ENCODE data around the gene ATG4B. TPM values are rescaled to one million over a fixed set of nuclear protein-coding genes. Genes with fewer than 3 reads are reported as not detected.

Gene ATG4B
- total RNA-seq, 1 donor from 2014 or later: 83.2 TPM

DNA sequence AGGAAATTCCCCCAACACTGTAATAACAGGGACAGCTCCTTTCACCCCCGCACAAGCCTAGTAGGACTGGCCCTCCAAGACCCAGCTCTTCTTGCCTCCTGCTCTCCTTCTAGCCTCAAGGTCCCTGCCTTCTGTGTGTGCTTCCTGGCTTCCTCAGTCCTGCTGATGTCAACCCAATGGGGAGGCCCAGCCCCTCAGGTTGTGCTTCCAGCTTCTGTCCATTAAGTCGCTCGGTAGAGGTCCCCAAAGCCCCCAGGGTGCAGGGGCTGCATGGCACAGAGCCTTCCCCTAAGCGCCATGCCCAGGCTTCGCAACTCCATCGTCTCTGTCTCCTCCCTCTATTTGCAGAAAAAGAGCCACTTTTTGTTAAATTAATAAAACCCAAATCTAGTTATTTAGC lies 39.9 kb upstream of the ATG4B start:
- H3K4me1 ChIP-seq (ENCODE audit: insufficient read depth, low read length): no peaks in the 10 kb centered on the region
- Mint-ChIP-seq H3K27ac (ENCODE audit: unreplicated experiment) (no peak overlapping the region), H3K9me3 (ENCODE audit: unreplicated experiment) (no peaks in the 10 kb centered on the region), H3K4me3 (ENCODE audit: unreplicated experiment) (no peak overlapping the region), H3K27me3 (ENCODE audit: low read depth, unreplicated experiment) (no peaks in the 10 kb centered on the region), H3K4me1 (ENCODE audit: low read depth, unreplicated experiment) (no peaks in the 10 kb centered on the region), H3K36me3 (ENCODE audit: low read depth, unreplicated experiment) (peaks cover 21% of the 10 kb centered on the region)
- H3K36me3 ChIP-seq (ENCODE audit: insufficient read depth, low read length): peaks cover 10% of the 10 kb centered on the region
- H3K4me2 ChIP-seq (ENCODE audit: low read length): no peak overlapping the region
- no peak for DNase-seq (ENCODE audit: low read depth)
- no peaks in the 10 kb centered on the region for H3K27me3 ChIP-seq (ENCODE audit: insufficient read depth, low read length)
- no peaks in the 10 kb centered on the region for H3K9me3 ChIP-seq (ENCODE audit: insufficient read depth, low read depth, low read length)
- H3K9ac ChIP-seq (ENCODE audit: low read length): no peak overlapping the region
- no peak overlapping the region for H3K27ac ChIP-seq (ENCODE audit: low read depth, low read length)
- TF ChIP-seq CTCF (IDR thresholded peaks at IDR 0.05; ENCODE audit: insufficient read depth, low read depth, low read length): no peak
- TF ChIP-seq EZH2 (IDR thresholded peaks at IDR 0.05; ENCODE audit: insufficient read depth, low read length): no peak
- H4K20me1 ChIP-seq (ENCODE audit: insufficient read depth, low read length): peaks cover 19% of the 10 kb centered on the region
- no peak overlapping the region for H3K4me3 ChIP-seq (ENCODE audit: insufficient read depth, low read depth, low read length)
- H3K79me2 ChIP-seq (ENCODE audit: insufficient read depth, low read length): no peaks in the 10 kb centered on the region
- no peak for FAIRE-seq
- H2AFZ ChIP-seq (ENCODE audit: low read depth, low read length): no peak overlapping the region

- H3K4me1 ChIP-seq (ENCODE audit: insufficient read depth, low read length): no peaks in the 10 kb centered on the region
- no peaks in the 10 kb centered on the region for H3K27me3 ChIP-seq (ENCODE audit: insufficient read depth, low read length)
- DNase-seq (ENCODE audit: low read depth) (no peak), FAIRE-seq (no peak)
- no peak overlapping the region for H2AFZ ChIP-seq (ENCODE audit: low read depth, low read length)
- TF ChIP-seq CTCF (IDR thresholded peaks at IDR 0.05; ENCODE audit: insufficient read depth, low read depth, low read length) (no peak), EZH2 (IDR thresholded peaks at IDR 0.05; ENCODE audit: insufficient read depth, low read length) (no peak)
- H3K4me1 Mint-ChIP-seq (ENCODE audit: low read depth, unreplicated experiment): no peaks in the 10 kb centered on the region
- H3K27ac Mint-ChIP-seq (ENCODE audit: unreplicated experiment): no peak overlapping the region
- no peaks in the 10 kb centered on the region for H3K79me2 ChIP-seq (ENCODE audit: insufficient read depth, low read length)
- H3K4me2 ChIP-seq (ENCODE audit: low read length): no peak overlapping the region
- H3K9me3 Mint-ChIP-seq (ENCODE audit: unreplicated experiment): no peaks in the 10 kb centered on the region
- H3K4me3 Mint-ChIP-seq (ENCODE audit: unreplicated experiment): no peak overlapping the region
- H3K4me3 ChIP-seq (ENCODE audit: insufficient read depth, low read depth, low read length): no peak overlapping the region
- H3K9me3 ChIP-seq (ENCODE audit: insufficient read depth, low read depth, low read length): no peaks in the 10 kb centered on the region
- H3K27me3 Mint-ChIP-seq (ENCODE audit: low read depth, unreplicated experiment): no peaks in the 10 kb centered on the region
- H4K20me1 ChIP-seq (ENCODE audit: insufficient read depth, low read length): peaks cover 19% of the 10 kb centered on the region
- H3K36me3 Mint-ChIP-seq (ENCODE audit: low read depth, unreplicated experiment): peaks cover 21% of the 10 kb centered on the region
- peaks cover 10% of the 10 kb centered on the region for H3K36me3 ChIP-seq (ENCODE audit: insufficient read depth, low read length)
- H3K9ac ChIP-seq (ENCODE audit: low read length): no peak overlapping the region
- no peak overlapping the region for H3K27ac ChIP-seq (ENCODE audit: low read depth, low read length)
Measured at GRCh38 chr2:241598061-241598460, 39.4 kb upstream of the ATG4B start.

DNA sequence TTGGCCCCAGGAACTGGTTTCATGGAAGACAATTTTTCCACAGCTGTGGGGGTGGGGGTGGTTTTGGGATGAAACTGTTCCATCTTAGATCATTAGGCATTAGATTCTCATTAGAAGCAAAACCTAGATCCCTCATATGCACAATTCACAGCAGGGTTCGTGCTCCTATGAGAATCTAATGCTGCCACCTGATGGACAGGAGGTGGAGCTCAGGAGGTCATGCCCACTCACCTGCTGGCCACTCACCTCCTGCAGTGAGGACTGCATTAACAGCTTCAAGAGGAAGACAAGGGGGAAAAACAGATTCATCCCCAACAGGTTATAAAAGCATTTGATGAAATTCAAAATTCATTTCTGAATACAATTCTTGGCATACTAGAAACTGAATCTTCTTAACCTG lies 39.0 kb upstream of the ATG4B start:
- Histone ChIP-seq H3K27me3 (ENCODE audit: insufficient read depth, low read length) (no peaks in the 10 kb centered on the region), H3K4me1 (ENCODE audit: insufficient read depth, low read length) (no peaks in the 10 kb centered on the region), H3K79me2 (ENCODE audit: insufficient read depth, low read length) (no peaks in the 10 kb centered on the region), H2AFZ (ENCODE audit: low read depth, low read length) (no peak overlapping the region), H3K9me3 (ENCODE audit: insufficient read depth, low read depth, low read length) (no peaks in the 10 kb centered on the region), H3K4me3 (ENCODE audit: insufficient read depth, low read depth, low read length) (no peak overlapping the region), H3K36me3 (ENCODE audit: insufficient read depth, low read length) (peaks cover 10% of the 10 kb centered on the region), H3K9ac (ENCODE audit: low read length) (no peak overlapping the region), H3K27ac (ENCODE audit: low read depth, low read length) (no peak overlapping the region), H4K20me1 (ENCODE audit: insufficient read depth, low read length) (peaks cover 19% of the 10 kb centered on the region), H3K4me2 (ENCODE audit: low read length) (no peak overlapping the region)
- H3K36me3 Mint-ChIP-seq (ENCODE audit: low read depth, unreplicated experiment): peaks cover 21% of the 10 kb centered on the region
- H3K4me3 Mint-ChIP-seq (ENCODE audit: unreplicated experiment): no peak overlapping the region
- H3K9me3 Mint-ChIP-seq (ENCODE audit: unreplicated experiment): no peaks in the 10 kb centered on the region
- H3K27me3 Mint-ChIP-seq (ENCODE audit: low read depth, unreplicated experiment): no peaks in the 10 kb centered on the region
- TF ChIP-seq CTCF (IDR thresholded peaks at IDR 0.05; ENCODE audit: insufficient read depth, low read depth, low read length): no peak
- TF ChIP-seq EZH2 (IDR thresholded peaks at IDR 0.05; ENCODE audit: insufficient read depth, low read length): no peak
- FAIRE-seq (no peak), DNase-seq (ENCODE audit: low read depth) (no peak)
- no peak overlapping the region for H3K27ac Mint-ChIP-seq (ENCODE audit: unreplicated experiment)
- H3K4me1 Mint-ChIP-seq (ENCODE audit: low read depth, unreplicated experiment): no peaks in the 10 kb centered on the region
